Mucosa of descending colon (tissue), 3 donors: ENCODE results near the gene PDGFA. TPM values are rescaled to one million over a fixed set of nuclear protein-coding genes. Genes with fewer than 3 reads are reported as not detected.

Source experiments
- ATAC-seq: fragments of 200-7000 bp; cut with Tn5 transposase; one replicate; pipeline ENCODE4 v1.9.1; 2020; ENCODE audit warnings: mild to moderate bottlenecking, moderate library complexity
- DNase-seq, 3 donors: peaks; one replicate each; pipeline ENCODE4 v3.0.0-alpha.2; 2020
- H3K36me3 ChIP-seq: fragments of 200-600 bp; one replicate; pipeline ENCODE4 v1.8.0; 2021; ENCODE audit warnings: low read depth, mild to moderate bottlenecking
- H3K4me1 ChIP-seq: fragments of 200-600 bp; one replicate; pipeline ENCODE4 v1.8.0; 2021; ENCODE audit warnings: low read depth, mild to moderate bottlenecking
- H3K4me3 ChIP-seq: fragments of 200-600 bp; one replicate; pipeline ENCODE4 v1.8.0; 2021; ENCODE audit warnings: mild to moderate bottlenecking
- H3K9me3 ChIP-seq: fragments of 200-600 bp; one replicate; pipeline ENCODE4 v1.8.0; 2021; ENCODE audit warnings: mild to moderate bottlenecking
- intact Hi-C, 2 donors: fragments of 100-400 bp; cut with DNase I in 1 of 2; cut with micrococcal nuclease in 1 of 2; formaldehyde crosslinking; loops; one replicate each; pipeline versions ENCODE4 v1.11.0 to v1.11.1; 2022; cut with DNase I, micrococcal nuclease
- total RNA-seq, 3 donors: library from RNA; stranded (reverse); fragmentation: NEBNext Ultra II Directional in 2 of 3; extraction: Animal tissue kit (Norgen Biotek cat#: 25700) in 2 of 3; gene quantifications; one replicate each; pipeline versions ENCODE4 v1.2.1 to v1.2.4, GENCODE V29; 2021 to 2023
- TF ChIP-seq, protein P1 (sequence below): fragments of 200-600 bp; IDR thresholded peaks from one replicate; pipeline ENCODE4 v1.8.0; 2022; ENCODE audit warnings: antibody characterized with exemption, mild to moderate bottlenecking
- donor health status: DM: no; HTN: no; CAD: no; lungs with moderate emphysema.
- donor health status: DM: no; HTN: no; CAD: no.
- donor health status: DM: no; HTN: yes; CAD: no.

PDGFA gene
- total RNA-seq, 3 donors from 2014 or later, result 52.7 to 63.0 (median 57.5) TPM

DNA sequence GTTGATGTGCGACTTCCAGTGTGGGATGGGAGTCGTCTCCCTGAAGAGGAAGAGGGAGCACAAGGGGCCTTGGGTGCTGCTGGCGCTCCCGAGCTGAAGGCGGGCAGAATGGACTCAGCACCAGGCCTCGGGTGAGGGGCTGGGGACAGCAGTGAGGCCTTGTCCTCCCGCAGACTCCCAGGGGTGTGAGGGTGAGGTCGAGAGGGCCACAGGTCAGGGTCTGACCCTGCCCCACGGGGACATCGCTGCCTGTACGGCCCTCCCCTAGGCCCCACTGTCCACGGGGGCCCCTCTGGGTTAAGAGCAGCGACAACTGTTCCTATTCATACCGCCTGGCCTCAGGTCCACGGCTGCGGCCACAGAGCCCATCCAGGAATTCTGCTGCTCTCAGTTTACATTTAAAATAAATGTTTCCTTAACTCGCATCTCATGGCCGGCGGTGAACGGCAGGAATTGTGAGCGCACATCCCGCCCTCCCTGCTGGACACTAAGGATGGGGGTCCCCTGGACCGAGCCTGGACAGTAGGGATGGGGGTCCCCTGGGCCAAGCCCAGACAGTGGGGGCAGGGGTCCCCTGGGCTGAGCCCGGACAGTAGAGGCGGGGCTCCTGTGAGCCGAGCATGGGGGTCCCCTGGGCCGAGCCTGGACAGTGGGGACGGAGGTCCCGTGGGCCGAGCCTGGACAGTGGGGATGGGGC lies 61.7 kb downstream of the PDGFA start:
- no peaks in the 10 kb centered on the region for H3K9me3 ChIP-seq
- TF ChIP-seq, protein P1, sequence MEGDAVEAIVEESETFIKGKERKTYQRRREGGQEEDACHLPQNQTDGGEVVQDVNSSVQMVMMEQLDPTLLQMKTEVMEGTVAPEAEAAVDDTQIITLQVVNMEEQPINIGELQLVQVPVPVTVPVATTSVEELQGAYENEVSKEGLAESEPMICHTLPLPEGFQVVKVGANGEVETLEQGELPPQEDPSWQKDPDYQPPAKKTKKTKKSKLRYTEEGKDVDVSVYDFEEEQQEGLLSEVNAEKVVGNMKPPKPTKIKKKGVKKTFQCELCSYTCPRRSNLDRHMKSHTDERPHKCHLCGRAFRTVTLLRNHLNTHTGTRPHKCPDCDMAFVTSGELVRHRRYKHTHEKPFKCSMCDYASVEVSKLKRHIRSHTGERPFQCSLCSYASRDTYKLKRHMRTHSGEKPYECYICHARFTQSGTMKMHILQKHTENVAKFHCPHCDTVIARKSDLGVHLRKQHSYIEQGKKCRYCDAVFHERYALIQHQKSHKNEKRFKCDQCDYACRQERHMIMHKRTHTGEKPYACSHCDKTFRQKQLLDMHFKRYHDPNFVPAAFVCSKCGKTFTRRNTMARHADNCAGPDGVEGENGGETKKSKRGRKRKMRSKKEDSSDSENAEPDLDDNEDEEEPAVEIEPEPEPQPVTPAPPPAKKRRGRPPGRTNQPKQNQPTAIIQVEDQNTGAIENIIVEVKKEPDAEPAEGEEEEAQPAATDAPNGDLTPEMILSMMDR, result no peak
- no peak overlapping the region for H3K4me3 ChIP-seq
- DNase-seq (peak in 2 of 3 donors; percentile 23 to 29), ATAC-seq (no peak)
- no peaks in the 10 kb centered on the region for H3K36me3 ChIP-seq
- H3K4me1 ChIP-seq, result peaks cover 4% of the 10 kb centered on the region
- intact Hi-C loops, result no loop called here

DNA sequence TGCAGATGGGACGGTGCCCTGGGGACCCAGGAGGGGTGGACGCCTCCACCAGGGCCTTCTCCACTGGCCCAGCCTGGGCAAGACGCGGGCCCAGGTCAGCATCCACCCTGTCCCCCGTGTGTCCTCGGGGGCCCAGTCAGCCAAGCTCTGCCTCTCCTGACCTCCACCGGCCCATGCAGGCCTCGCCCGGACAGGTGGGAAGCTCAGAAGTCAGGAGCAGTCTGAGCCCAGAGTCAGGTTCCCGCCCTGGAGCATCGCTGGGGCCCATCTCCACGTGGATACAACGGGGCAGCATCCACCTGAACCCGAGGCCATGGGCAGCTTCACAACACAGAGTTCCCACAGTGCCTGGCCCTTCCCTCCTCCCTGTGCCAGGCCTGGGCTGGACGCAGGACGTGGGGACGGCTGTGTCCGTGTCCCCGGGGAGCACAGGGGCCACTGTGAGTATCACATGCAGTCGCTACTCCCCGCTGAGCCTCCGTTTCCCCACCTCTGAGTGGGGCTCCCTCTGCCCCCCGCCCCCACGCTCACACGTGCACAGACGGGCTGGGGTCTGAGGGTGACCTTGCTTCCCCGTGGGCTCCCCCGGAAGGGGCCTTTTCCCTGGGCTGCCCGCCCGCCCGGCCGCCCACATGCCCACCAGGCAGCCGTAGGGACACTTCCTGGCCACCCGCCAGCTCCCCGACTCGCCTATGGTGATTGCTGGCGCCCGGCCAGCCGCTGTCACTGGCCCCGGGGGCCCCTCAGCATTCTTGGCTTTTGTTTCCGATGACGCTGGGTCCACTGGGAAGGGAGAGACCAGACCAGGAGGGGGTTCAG lies 64.3 kb downstream of the PDGFA start:
- H3K4me3 ChIP-seq, result no peak overlapping the region
- intact Hi-C loops, result no loop called here
- TF ChIP-seq, protein P1, result no peak
- H3K36me3 ChIP-seq, result no peaks in the 10 kb centered on the region
- peak; percentile 9 for ATAC-seq
- H3K4me1 ChIP-seq, result peaks cover 6% of the 10 kb centered on the region
- no peaks in the 10 kb centered on the region for H3K9me3 ChIP-seq
- DNase-seq, result peak; percentile 33 to 56 (median 49)

DNA sequence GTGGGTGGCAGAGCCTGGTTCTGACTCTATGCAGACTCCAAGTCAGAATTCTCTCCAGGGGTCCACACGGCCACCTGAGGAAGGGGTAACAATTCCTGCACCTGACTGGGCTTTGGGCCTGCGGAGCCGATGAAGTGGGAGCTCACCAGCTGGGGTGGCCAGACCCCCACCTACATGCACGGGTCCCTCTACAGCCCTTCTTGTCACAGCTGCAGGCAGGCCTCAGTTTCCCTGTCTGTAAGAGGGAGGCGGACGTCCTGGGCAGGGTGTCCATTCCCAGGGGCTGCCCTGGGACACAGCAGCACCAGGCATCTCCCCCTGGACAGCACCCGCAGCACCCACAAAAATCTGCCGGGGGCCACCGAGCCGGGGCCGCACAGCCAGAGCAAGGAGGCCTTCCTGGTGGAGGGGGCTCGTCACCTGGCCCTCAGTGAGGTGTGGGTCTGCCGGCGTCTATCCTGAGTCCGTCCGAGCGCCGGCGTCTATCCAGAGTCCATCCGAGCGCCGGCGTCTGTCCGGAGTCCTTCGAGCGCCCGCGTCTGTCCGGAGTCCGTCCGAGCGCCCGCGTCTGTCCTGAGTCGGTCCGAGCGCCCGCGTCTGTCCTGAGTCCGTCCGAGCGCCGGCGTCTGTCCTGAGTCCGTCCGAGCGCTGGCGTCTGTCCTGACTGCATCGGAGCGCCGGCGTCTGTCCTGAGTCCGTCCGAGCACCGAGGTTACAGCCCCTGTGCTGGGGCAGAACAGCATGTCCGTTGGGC lies 65.1 kb downstream of the PDGFA start:
- ATAC-seq, result no peak
- intact Hi-C loops, result no loop called here
- Histone ChIP-seq H3K4me1 (peaks cover 6% of the 10 kb centered on the region), H3K9me3 (no peaks in the 10 kb centered on the region), H3K36me3 (no peaks in the 10 kb centered on the region), H3K4me3 (no peak overlapping the region)
- DNase-seq, result peak in 1 of 3 donors; percentile 29
- TF ChIP-seq, protein P1, result no peak

DNA sequence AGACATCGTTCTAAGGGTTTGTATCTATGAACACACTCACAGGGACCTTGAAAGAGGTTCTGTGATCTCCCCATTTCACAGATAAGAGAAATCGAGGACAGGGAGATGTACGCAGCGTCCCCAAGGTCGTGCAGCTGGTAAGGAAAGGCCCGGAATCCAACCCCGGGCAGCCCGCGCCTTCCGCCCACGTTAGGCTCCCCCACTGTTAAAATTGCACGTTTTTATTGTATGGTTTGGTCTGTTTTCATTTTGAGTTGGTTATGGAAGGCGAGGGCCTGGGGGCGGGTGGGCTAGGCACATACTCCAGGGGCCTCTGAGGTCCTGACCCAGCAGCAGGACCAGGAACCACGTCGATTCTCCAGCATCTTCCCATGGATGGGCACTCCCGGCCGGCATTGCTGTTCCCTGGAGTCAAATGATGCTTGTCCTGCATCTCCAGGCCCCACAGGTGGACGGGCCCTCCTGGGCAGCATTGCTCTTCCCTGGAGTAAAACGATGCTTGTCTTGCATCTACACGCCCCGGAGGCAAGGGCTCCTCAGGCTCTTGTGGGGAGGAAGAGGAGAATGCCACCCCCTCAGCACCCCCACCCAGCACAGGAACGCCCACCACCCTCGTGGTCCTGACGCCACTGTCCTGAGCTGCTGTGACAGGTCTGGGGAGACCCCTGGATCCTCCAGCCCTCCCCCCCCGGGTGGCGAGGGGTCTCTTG lies 65.9 kb downstream of the PDGFA start:
- TF ChIP-seq, protein P1, result no peak
- no peak for ATAC-seq
- H3K4me3 ChIP-seq, result no peak overlapping the region

More for the DNA sequence above, 65.9 kb downstream of the PDGFA start:
- DNase-seq, result peak in 1 of 3 donors; percentile 16
- no peaks in the 10 kb centered on the region for H3K36me3 ChIP-seq
- intact Hi-C loops, result no loop called here
- H3K4me1 ChIP-seq, result peaks cover 6% of the 10 kb centered on the region
- no peaks in the 10 kb centered on the region for H3K9me3 ChIP-seq
